ENCODE results near the gene PGLYRP4.

The PGLYRP4 gene

DNA sequence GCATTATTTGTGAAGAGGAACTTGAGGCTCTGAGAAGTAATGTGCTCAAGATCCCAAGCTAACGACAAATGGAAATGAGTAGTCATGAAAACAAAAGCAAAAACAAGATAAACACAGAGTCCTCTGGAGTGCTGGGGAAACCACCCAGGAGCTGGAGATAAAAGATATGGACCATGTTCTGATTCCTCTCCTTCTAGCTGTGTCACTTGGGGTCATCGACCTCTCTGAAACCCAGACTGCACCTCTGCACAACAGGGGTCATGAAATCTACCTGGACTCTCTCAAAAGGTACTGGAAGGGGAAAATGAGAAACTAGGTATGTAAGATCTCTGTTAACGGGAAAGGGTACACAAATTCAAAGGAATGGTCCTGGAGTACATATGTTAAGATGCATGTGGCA lies 6.5 kb downstream of the PGLYRP4 start:
- Histone ChIP-seq H3K9me3 (ENCODE audit: severe bottlenecking) (peaks cover 15% of the 10 kb centered on the region), H3K4me3 (ENCODE audit: low read depth, low read length) (no peak overlapping the region), H3K27ac (no peak overlapping the region), H3K27me3 (ENCODE audit: insufficient read depth, low read depth, severe bottlenecking) (peaks cover 94% of the 10 kb centered on the region), H3K36me3 (no peaks in the 10 kb centered on the region)
- DNase-seq, result no peak
- no peak for TF ChIP-seq CTCF (IDR thresholded peaks at IDR 0.05; ENCODE audit: low read depth, low read length)

GRCh38 chr1:153341431-153341934 lies 7.2 kb downstream of the PGLYRP4 start:
- no peaks in the 10 kb centered on the region for H3K36me3 ChIP-seq
- H3K9me3 ChIP-seq (ENCODE audit: severe bottlenecking), result peaks cover 18% of the 10 kb centered on the region
- H3K27me3 ChIP-seq (ENCODE audit: insufficient read depth, low read depth, severe bottlenecking), result peaks cover 94% of the 10 kb centered on the region
- no peak for DNase-seq
- no peak for TF ChIP-seq CTCF (IDR thresholded peaks at IDR 0.05; ENCODE audit: low read depth, low read length)
- H3K27ac ChIP-seq, result no peak overlapping the region
- no peak overlapping the region for H3K4me3 ChIP-seq (ENCODE audit: low read depth, low read length)

DNA sequence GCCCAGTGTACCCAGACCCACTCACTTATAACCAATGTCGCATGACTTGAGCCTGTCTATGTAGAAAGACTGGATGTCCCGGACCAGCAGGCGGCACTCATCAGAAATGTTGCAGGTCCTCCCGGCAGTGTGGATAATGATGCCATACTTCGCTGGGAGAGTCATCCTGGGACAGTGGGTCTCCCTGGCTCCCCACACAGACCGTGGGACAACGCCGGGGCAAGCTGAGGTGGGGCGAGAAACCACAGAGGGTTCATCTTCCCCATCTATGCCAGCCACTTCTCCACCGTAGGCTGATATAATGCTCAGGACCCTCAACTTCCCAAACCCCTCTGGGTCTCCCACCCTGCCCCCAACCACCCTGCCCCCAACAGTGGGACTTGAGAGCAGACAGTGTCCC lies 8.3 kb downstream of the PGLYRP4 start:
- DNase-seq, result no peak
- Histone ChIP-seq H3K36me3 (no peaks in the 10 kb centered on the region), H3K4me3 (ENCODE audit: low read depth, low read length) (no peak overlapping the region), H3K9me3 (ENCODE audit: severe bottlenecking) (peaks cover 18% of the 10 kb centered on the region), H3K27ac (no peak overlapping the region), H3K27me3 (ENCODE audit: insufficient read depth, low read depth, severe bottlenecking) (peaks cover 92% of the 10 kb centered on the region)
- no peak for TF ChIP-seq CTCF (IDR thresholded peaks at IDR 0.05; ENCODE audit: low read depth, low read length)

DNA sequence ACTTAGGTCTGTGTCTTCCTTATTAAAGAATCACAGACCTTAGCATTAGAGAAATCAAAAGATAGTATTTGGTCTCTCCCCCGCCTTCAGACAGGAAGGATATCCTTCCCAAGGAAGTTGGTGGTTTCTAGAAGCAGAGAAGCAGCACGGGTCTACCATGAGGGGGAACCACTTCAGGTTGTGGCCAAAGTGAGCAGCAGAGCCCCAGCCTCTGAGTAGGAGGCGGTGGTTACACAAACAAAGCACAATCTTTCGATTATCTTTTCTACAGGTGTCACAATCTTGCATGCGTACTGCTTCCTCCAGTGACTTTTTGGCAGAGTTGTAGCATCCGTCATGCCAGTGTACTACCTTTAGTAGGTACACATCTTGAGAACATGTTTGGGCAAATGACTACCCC lies 8.8 kb downstream of the PGLYRP4 start:
- Histone ChIP-seq H3K27me3 (ENCODE audit: insufficient read depth, low read depth, severe bottlenecking) (peaks cover 92% of the 10 kb centered on the region), H3K9me3 (ENCODE audit: severe bottlenecking) (peaks cover 18% of the 10 kb centered on the region), H3K36me3 (no peaks in the 10 kb centered on the region), H3K27ac (no peak overlapping the region), H3K4me3 (ENCODE audit: low read depth, low read length) (no peak overlapping the region)
- no peak for TF ChIP-seq CTCF (IDR thresholded peaks at IDR 0.05; ENCODE audit: low read depth, low read length)
- DNase-seq, result no peak

DNA sequence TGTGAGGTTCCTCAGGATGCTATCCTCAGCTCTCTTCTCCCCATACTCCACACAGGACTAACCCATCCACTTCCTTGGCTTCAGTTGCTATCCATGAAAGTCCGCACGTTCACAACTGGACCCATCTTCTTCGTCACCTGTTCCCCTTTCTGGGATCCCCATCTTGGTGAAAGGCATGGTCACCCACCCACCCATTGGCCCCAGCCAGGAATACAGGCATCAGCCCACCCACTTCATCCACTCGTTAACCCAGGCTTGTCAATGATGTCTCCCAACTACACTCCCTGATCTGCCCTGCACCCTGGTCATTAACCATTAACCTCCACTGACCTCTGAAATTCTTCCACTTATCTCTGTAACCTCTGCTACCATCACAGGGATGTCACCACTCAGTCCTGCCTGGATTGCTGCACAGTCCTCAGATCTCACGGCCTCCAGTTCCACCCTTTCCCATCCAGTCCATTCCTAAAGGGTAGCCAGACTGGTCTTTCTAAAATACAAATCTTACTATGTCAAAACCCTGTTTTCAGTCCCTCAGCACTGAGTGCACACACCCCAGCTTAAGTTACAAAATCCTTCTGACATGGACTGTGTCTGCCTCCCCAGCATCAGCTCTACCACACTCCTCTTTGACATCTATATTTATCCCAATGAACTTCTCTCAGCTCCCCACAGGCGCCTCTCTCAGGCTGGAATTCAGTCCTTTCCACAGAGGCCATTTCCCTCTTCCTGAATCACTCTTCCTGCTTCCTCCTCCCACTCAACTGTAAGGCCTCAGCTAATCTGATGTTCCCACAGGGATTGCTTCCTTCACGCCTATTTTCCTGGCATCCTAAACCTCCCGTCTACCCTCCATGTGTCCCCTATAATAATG lies 10.4 kb downstream of the PGLYRP4 start:
- H3K4me3 ChIP-seq (ENCODE audit: low read depth, low read length), result no peak overlapping the region
- no peak overlapping the region for H3K27ac ChIP-seq
- H3K27me3 ChIP-seq (ENCODE audit: insufficient read depth, low read depth, severe bottlenecking), result peaks cover 89% of the 10 kb centered on the region
- H3K36me3 ChIP-seq, result no peaks in the 10 kb centered on the region
- no peak for TF ChIP-seq CTCF (IDR thresholded peaks at IDR 0.05; ENCODE audit: low read depth, low read length)
- H3K9me3 ChIP-seq (ENCODE audit: severe bottlenecking), result peaks cover 14% of the 10 kb centered on the region
- DNase-seq, result no peak

Data from WERI-Rb-1 (cell line).